ENCODE results near the gene PLPP3.
A peak's percentile ranks its signal among the peaks of the same experiment; 100 is the strongest.

GRCh38 chr1:56525489-56526041 is 53.8 kb downstream of the PLPP3 start:
- TF ChIP-seq CTCF (IDR thresholded peaks at IDR 0.05) = no peak
- no peak for TF ChIP-seq POLR2A (IDR thresholded peaks at IDR 0.05)
- TF ChIP-seq EP300 (IDR thresholded peaks at IDR 0.05) = no peak
- TF ChIP-seq POLR2AphosphoS5 (IDR thresholded peaks at IDR 0.05) = peak; percentile 54 to 77
